ENCODE data around the gene STRN3. TPM values are rescaled to one million over a fixed set of nuclear protein-coding genes. Genes with fewer than 3 reads are reported as not detected.
A peak's percentile ranks its signal among the peaks of the same experiment; 100 is the strongest.

Gene STRN3
- total RNA-seq, 1 experiment from 2014 or later = 34.4 TPM

DNA sequence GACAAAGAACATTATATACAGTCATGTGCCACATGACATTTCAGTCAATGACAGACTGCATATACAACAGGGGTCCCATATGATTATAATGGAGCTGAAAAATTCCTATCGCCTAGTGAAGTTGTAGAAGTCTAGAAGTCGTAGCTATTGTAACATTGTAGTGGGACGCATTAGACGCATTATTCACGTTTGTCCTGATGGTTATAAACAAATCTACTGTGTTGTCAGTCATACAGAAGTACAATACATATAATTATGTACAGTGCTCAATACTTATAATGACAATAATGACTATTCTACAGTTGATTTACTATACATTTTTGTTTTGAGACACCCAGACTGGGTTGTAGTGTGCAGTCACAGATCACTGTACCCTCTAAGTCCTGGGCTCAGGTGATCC, 64.8 kb downstream of the STRN3 start:
- Mint-ChIP-seq H3K27me3 (ENCODE audit: unreplicated experiment) (no peaks in the 10 kb centered on the region), H3K9me3 (ENCODE audit: low read depth, unreplicated experiment) (peaks cover 4% of the 10 kb centered on the region), H3K27ac (ENCODE audit: unreplicated experiment) (no peak overlapping the region), H3K36me3 (ENCODE audit: insufficient read depth, unreplicated experiment) (peaks cover 11% of the 10 kb centered on the region), H3K4me1 (ENCODE audit: low read depth, unreplicated experiment) (peaks cover 22% of the 10 kb centered on the region), H3K4me3 (ENCODE audit: low read depth, unreplicated experiment) (no peak overlapping the region)
- intact Hi-C loops (cut with micrococcal nuclease; ENCODE audit: unreplicated experiment) = no loop called here
- DNase-seq = no peak
- TF ChIP-seq, protein P1, sequence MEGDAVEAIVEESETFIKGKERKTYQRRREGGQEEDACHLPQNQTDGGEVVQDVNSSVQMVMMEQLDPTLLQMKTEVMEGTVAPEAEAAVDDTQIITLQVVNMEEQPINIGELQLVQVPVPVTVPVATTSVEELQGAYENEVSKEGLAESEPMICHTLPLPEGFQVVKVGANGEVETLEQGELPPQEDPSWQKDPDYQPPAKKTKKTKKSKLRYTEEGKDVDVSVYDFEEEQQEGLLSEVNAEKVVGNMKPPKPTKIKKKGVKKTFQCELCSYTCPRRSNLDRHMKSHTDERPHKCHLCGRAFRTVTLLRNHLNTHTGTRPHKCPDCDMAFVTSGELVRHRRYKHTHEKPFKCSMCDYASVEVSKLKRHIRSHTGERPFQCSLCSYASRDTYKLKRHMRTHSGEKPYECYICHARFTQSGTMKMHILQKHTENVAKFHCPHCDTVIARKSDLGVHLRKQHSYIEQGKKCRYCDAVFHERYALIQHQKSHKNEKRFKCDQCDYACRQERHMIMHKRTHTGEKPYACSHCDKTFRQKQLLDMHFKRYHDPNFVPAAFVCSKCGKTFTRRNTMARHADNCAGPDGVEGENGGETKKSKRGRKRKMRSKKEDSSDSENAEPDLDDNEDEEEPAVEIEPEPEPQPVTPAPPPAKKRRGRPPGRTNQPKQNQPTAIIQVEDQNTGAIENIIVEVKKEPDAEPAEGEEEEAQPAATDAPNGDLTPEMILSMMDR (IDR thresholded peaks at IDR 0.05; ENCODE audit: unreplicated experiment) = no peak
- BruUV-seq (replicated peaks) = no TSS peak
- CTCF ChIA-PET = no interaction called here

DNA sequence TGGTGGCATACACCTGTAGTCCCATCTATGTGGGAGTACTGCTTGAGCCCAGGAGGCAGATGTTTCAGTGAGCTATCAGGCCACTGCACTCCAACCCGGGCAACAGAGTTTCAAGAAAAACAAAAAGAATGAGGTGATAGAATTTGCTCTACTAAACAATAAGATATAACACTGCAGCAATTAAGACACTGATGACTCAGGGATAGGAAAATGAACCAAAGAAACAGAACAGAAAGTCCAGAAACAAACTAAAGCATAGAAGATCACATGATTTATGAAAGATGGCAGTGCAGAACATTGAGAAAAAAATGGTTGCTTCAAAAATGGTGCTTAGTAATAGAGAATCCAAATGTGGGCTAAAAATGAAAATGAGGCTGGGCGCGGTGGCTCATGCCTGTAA, 66.0 kb downstream of the STRN3 start:
- no TSS peak for BruUV-seq (replicated peaks)
- CTCF ChIA-PET = interaction anchor here (0.6 kb wide), 1 partner anchor 600 kb away, joined by 3 read pairs; no protein-coding TSS in a partner anchor
- H3K27ac Mint-ChIP-seq (ENCODE audit: unreplicated experiment) = no peak overlapping the region
- no peaks in the 10 kb centered on the region for H3K27me3 Mint-ChIP-seq (ENCODE audit: unreplicated experiment)
- DNase-seq = no peak
- H3K4me1 Mint-ChIP-seq (ENCODE audit: low read depth, unreplicated experiment) = peaks cover 22% of the 10 kb centered on the region
- TF ChIP-seq, protein P1 (IDR thresholded peaks at IDR 0.05; ENCODE audit: unreplicated experiment) = no peak
- no peaks in the 10 kb centered on the region for H3K9me3 Mint-ChIP-seq (ENCODE audit: low read depth, unreplicated experiment)
- intact Hi-C loops (cut with micrococcal nuclease; ENCODE audit: unreplicated experiment) = no loop called here
- H3K4me3 Mint-ChIP-seq (ENCODE audit: low read depth, unreplicated experiment) = no peak overlapping the region
- H3K36me3 Mint-ChIP-seq (ENCODE audit: insufficient read depth, unreplicated experiment) = peaks cover 11% of the 10 kb centered on the region

GRCh38 chr14:30958555-30959407, 67.4 kb downstream of the STRN3 start:
- no peaks in the 10 kb centered on the region for H3K9me3 Mint-ChIP-seq (ENCODE audit: low read depth, unreplicated experiment)
- H3K4me1 Mint-ChIP-seq (ENCODE audit: low read depth, unreplicated experiment) = peaks cover 22% of the 10 kb centered on the region
- H3K27me3 Mint-ChIP-seq (ENCODE audit: unreplicated experiment) = no peaks in the 10 kb centered on the region
- no peak overlapping the region for H3K4me3 Mint-ChIP-seq (ENCODE audit: low read depth, unreplicated experiment)
- TF ChIP-seq, protein P1 (IDR thresholded peaks at IDR 0.05; ENCODE audit: unreplicated experiment) = no peak
- H3K36me3 Mint-ChIP-seq (ENCODE audit: insufficient read depth, unreplicated experiment) = peaks cover 8% of the 10 kb centered on the region
- CTCF ChIA-PET = interaction anchor here (0.6 kb wide), 1 partner anchor 538 kb away, joined by 5 read pairs; no protein-coding TSS in a partner anchor
- BruUV-seq (replicated peaks) = no TSS peak
- H3K27ac Mint-ChIP-seq (ENCODE audit: unreplicated experiment) = no peak overlapping the region
- intact Hi-C loops (cut with micrococcal nuclease; ENCODE audit: unreplicated experiment) = no loop called here
- DNase-seq = no peak

- intact Hi-C loops (cut with micrococcal nuclease; ENCODE audit: unreplicated experiment) = no loop called here
- H3K27me3 Mint-ChIP-seq (ENCODE audit: unreplicated experiment) = no peaks in the 10 kb centered on the region
- H3K4me3 Mint-ChIP-seq (ENCODE audit: low read depth, unreplicated experiment) = no peak overlapping the region
- no peaks in the 10 kb centered on the region for H3K9me3 Mint-ChIP-seq (ENCODE audit: low read depth, unreplicated experiment)
- CTCF ChIA-PET = interaction anchor here (0.6 to 1.0 kb wide), 2 partner anchors 10 to 539 kb away, joined by 4 to 5 read pairs; no protein-coding TSS in a partner anchor
- DNase-seq = peak; percentile 33
- TF ChIP-seq, protein P1 (IDR thresholded peaks at IDR 0.05; ENCODE audit: unreplicated experiment) = no peak
- peaks cover 22% of the 10 kb centered on the region for H3K4me1 Mint-ChIP-seq (ENCODE audit: low read depth, unreplicated experiment)
- peaks cover 4% of the 10 kb centered on the region for H3K36me3 Mint-ChIP-seq (ENCODE audit: insufficient read depth, unreplicated experiment)
- BruUV-seq (replicated peaks) = no TSS peak
- H3K27ac Mint-ChIP-seq (ENCODE audit: unreplicated experiment) = peak overlapping the region; percentile 54
Observed at GRCh38 chr14:30957813-30958370, 68.3 kb downstream of the STRN3 start.

Data from Calu3 (cell line).